GM18508 (cell line): ENCODE measurements around the gene TAF1C.

Experiments
- ATAC-seq: cut with Tn5 transposase; IDR thresholded peaks from one replicate; pipeline ENCODE4 v1.9.1; 2021; ENCODE audit warnings: moderate number of reproducible peaks; ENCODE audit not compliant: insufficient read depth, unreplicated experiment

Gene TAF1C

DNA sequence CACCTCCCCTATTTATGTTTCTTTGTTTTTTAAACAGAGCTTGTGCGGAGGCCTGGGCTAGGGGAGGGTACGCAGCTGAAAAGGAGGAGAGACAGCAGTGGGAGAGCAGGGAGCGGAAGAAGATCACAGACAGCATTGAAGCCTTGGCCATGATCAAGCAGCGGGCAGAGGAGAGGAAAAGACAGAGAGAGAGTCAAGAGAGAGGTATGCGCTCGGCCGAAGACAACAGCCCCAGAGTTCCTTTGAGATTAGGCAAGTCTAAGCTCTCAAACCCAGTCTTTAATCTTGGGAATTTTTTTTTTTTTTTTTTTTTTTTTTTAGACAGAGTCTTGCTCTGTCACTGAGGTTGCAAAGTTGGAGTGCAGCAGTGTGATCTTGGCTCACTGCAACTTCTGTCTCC, 21.1 kb downstream of the TAF1C start:
- no peak for ATAC-seq

DNA sequence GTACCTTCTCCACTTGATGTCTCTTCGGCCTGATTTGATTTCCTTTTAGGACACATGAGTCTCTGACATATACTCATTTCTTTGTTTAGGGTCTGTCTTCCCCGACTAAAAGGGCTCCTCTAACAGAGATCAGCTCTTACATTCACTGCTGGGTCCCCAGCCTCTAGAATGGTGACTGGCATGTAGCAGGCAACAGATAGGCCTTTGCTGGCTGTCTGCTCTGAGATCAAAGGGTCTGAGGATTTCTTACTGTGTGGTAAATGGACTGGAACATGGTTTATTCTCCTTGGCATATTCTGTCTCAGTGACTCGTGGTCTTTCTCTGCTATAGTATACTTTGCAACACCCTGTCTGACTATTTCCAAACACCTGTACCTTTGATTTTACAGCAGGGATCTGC, 25.1 kb downstream of the TAF1C start:
- no peak for ATAC-seq

DNA sequence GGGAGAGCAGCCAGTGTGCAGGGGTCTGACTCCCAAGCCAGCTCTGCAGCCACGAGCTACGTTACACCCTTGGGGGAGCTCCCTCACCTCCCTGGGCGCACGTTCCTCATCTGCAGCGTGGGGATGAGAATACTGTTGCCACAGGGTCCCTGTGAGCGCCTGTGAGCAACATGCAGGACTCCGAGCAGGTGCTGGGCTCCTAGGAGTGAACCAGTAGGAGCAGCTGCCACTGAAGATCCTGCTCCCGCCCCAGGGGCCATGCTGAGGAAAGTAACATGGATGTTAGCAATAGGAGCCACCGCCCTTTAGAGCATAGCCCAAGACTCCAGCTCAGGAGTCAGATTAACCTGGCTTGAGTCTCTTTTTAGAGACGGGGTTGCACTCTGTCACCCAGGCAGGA, 25.8 kb downstream of the TAF1C start:
- ATAC-seq: no peak

DNA sequence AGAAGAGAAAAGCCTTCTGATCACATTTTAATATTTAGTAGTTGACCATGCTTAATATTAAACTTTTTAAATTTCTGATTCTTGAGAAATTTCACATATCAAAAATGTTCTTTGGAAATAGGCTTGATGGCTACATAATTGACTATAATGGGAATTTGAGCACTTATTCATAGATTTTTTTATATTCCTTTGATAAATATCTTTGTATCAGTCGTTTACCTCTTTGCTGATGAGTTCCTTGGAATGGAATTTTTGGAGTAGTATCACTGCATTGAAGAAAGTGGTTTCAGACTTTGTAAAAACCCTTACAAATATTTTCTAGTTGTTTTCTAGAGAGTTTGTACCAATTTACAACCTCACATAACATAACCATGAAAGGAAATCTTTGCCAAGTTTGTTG, 27.1 kb downstream of the TAF1C start:
- no peak for ATAC-seq

DNA sequence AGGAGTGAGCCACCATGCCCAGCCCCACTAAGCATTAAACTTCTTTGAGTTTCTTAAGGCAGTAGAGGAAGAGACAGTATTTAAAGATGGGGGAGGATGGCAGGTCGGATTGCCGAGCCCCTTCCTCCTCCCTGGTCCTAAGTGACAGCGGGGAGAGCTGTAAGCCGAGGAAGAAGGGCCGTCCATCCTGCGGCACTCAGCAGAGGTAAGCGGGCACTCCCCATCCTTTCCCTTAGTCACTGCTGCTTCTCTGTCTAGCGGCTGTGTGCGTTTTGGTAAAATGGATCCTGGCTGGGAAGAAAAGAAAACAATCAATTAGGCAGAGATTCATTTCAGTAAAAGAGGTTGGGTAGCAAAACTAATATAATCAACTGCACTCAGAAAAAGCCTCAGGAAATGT, 27.9 kb downstream of the TAF1C start:
- no peak for ATAC-seq

DNA sequence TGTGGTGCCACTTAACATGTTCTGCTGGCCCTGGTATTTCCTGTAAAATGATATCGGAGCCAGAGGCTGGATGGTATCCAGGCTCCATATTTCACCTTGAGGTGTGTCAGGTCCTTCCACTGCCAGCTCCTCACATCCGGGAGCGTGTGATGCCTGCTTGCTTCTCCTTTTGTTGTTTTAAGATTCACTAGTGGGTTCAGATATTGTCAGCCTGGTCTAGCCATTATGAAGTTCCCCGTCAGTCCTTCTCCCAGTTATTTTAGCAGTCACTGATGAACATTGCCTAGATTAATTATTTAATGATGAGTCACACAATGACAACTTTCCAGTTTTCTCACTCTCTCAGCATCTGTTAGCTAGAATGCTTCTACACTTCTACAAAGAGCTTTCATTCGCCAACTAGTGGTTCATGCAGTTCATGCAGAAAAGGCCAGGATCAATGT, 30.5 kb downstream of the TAF1C start:
- no peak for ATAC-seq

DNA sequence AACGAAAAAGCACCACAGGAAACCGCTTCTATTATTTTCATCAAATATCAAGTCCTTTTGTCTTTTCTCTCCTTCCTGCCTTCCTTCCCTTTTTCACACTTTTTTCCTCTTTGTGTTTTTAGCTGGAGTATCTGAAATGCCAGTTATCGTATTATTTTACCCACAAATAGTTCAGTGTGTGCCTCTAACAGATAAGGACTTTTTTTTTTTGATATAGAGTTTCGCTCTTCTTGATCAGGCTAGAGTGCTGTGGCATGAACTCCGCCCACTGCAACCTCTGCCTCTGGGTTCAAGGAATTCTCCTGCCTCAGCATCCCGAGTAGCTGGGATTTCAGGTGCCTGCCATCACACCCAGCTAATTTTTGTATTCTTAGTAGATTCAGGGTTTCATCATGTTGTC, 31.1 kb downstream of the TAF1C start:
- no peak for ATAC-seq

DNA sequence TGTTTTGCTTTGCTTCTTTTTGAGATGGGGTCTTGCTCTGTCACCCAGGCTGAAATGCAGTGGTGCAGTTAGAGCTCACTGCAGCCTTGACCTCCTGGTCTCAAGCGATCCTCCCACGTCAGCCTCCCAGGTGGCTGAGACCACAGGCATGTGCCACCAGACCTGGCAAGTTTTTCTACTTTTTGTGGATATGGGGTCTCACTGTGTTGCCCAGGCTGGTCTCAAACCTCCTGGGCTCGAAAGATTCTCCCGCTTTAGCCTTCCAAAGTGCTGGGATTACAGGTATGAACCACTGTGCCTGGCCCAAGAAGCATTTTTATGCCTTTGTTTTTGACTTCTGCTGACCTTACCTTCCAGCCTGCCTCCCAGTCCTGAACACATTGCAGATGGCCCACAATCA, 31.6 kb downstream of the TAF1C start:
- no peak for ATAC-seq

DNA sequence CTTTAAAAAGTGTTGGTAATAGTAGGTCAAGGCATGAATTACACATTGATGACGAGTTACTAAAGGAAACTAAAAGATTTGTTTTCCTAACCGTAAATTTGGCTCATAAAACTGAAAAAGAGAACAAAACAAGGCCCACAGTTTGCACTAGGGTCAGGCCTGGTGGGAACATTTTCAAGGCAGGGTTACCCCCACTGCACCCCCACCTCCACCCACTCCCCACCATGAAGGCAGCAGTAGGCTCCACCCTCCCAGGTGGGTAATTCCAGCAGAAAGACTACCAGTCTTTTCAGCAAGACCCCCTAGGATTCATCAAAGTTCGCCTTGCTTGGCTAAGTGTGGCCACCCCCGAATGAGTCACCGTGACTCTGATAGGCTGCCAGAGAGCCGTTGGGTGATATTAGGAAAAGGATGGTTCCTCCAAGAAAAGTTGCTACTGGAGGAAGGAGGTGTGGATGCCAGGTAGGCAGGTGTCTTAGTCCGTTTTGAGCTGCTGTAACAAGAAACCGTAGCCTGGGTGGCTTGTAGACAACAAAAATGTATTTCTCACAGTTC, 33.1 kb downstream of the TAF1C start:
- ATAC-seq: no peak

DNA sequence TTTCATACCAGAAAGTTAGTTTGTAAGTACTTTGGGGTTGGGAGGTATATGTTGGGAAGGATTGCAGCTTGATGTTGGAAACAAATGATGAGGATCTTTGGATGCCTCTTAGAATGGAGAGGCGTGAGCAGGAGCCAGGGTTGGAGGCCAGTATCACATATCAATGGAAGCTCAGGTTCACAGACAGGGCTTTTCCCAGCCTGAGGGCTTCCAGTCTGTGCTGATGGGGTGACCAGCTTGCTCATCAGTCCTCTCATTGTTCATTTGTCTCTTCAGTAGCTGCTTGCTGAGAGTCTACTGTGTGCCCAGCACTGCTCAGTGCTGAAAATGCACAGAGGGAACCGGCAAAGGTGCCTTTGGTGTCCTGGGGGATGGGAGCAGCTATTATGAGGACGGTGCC, 35.9 kb downstream of the TAF1C start:
- no peak for ATAC-seq

DNA sequence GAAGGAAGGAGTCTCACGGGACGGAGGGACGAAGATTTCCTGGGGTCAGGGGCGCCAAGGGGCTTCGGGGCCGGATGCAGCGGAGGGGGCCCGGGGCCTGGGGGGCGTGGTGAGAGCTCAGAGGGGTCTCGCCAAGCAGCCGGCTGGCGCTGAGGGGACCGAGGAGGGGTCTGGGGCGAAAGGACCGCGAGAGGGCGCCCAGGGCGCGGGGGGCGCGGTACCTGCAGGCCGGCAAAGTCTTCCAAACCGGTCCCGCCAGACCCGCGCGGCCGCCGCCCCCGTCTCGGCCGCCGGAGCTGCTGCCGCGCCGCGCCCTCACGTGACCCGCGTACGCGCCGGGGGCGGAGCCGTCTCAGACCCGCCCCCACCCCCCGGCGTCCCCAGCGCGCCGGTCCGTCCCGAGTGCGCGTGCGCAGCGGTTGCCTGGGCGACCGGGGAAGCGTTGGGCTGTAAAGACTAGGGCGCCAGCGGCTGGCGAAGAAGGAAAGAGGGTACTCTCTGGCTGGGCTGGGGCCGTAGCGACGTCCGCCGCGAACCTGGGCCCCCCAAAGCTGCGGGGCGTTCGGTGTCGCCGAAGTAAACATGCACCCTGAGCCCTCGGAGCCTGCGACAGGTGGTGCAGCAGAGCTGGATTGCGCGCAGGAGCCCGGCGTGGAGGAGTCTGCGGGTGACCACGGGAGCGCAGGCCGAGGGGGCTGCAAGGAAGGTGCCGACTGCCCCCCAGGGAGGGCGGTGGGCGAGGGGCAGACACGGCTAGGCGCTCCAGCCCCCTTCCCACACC, 41.8 kb downstream of the TAF1C start, which contains the start of the genes DNAAF1 and HSDL1:
Gene DNAAF1 (plus strand): TSS at position 450 of the 781 bp plus-strand sequence. CDS start 133 bp downstream, at position 583.
Gene HSDL1 (minus strand): TSS at position 319 of the 781 bp plus-strand sequence. CDS start 13,856 bp downstream, outside the sequence.
- no peak for ATAC-seq

DNA sequence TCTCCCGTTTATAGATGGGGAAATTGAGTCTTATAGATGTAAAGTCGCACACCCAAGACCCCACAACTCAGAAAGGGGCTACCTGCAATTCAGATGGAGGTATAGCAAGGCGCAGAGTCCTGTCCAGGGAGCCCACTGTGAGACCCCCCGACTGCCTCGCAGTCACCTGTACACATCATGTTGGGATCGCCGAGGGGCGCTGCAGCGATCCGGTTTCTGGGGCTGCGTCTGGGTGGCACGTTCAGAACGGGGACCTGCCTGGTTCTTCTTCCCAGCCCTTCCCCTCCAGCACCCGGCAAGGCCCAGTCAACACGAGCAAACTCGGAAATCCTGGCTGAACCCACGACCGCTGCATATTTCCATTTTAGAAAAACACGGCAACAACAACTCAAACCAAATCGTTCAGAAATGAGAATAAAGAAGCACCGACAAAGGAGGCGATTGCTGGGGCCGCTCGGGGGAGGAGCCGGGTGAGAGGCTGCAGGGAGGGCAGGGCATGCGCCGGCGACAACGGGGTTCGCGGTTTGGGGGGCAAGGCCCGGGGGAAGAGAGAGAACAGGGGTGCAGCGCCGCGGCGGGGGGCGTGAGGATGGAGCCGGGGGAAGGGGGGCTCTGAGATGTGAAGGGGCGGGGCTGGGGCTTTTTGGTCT, 42.5 kb downstream of the TAF1C start:
- no peak for ATAC-seq

DNA sequence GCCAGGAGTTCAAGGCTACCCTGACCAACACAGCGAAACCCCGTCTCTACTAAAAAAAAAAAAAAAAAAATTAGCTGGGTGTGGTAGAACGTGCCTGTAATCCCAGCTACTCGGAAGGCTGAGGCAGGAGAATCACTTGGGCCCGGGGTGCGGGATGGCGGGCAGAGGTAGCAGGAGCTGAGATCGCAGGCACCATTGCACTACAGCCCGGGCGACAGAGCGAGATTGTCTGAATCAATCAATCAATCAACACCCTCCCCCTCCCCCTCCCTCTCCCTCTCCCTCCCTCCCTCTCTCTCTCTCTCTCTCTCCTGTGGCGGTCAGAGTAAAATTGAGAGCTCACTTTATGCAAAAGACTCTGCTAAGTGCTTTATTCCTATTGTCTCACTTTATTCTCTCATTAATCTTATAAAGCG, 43.1 kb downstream of the TAF1C start:
- no peak for ATAC-seq

DNA sequence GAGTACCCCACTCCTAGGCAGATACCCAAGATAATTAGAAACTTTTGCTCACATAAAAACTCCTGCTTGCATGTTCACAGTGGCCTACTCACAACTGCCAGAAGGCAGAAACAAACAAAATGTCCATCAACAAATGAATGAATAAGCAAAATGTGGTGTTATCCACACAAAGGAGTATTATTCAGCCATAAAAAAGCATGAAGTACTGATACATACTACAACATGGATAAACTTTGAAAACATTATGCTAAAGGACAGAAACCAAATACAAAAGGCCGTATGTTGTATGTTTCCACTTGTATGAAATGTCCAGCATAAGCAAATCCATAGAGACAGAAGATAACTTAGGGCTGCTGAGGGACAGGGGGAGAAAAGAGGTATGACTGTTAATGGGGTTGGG, 43.8 kb downstream of the TAF1C start:
- ATAC-seq: no peak

DNA sequence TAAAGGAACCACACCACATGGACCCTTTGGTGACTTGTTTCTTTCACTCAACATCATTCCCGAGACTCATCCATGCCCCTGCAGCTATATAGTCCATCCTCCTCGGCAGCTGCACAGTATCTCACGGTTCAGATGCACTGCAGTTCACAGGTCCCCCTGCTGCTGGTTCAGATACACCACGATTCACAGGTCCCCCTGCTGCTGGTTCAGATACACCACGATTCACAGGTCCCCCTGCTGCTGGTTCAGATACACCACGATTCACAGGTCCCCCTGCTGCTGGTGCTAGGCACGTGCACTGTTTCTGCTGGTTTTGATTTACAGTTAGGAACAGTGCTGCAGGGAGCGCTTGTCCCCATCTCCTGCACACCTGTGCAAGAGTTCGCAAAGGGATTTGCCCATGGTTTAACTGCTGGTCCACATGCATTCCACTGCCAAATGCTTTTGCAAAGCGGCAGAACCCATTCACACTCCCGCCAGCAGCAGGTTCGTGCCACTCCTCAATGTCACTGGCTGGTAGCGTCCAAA, 45.6 kb downstream of the TAF1C start:
- no peak for ATAC-seq

DNA sequence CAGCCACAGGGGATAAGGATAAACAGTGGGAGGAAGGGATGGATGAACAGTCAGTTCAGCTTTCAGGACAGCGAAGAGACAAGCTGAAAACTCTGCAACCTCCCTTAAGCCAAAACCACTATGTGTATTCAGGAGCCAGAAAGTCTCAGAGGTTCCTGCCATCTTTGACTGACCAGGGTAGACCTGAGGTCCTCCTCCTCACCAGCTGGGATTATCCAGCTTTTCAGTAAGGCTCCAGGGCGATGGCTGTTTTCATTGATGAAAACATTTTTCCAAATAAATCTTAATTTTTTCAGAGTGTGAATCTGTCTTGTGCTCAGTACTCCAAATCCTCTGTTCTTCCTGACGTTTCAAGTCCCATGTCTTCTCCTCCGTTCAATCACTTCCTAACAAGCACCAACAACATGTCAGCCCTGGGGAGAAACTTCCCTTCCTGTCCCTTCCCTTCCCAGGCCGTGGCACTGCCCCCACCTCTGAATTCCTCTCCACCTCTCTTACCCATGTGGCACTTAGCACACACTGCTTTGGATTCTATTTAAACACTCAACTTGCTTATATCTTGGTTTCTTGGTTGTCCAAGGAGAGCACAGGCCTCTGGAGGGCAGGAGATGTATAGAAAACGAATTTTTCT, 47.1 kb downstream of the TAF1C start:
- no peak for ATAC-seq

DNA sequence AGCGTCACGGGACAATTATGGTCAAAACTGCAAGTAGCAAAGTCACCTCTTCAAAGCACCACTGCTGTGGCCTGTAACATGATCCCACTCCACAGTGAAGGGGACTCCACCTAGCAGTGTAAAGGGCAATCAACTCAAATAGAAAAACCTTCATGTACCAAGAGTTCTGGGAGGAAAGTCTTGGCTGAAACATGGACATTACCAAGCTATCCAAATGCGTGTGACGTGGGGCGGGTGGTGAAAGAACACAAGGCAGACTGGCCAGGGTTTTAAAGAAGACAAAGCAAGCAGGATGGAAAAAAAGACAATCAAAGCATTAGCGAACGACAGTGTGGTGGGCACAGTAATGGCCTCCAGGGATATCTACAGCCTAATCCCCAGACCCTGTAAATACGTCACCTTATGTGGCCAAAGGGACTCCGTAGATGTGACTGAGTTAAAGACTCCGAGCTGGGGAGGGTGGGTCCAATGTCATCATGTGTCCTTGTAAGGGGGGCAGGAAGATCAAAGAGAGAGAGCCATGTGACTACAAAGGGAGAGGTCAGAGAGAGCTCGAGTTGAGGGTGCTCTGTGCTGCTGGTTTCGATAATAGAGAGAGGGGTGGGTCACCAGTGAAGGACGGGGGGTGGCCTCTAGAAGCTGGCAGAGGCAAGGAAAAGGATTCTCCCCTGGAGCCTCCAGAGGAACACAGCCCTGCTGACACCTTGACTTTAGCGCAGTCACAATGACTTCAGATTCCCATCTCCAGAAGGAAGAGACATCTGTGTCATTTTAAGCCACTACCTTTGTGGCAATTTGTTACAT, 47.8 kb downstream of the TAF1C start:
- no peak for ATAC-seq

DNA sequence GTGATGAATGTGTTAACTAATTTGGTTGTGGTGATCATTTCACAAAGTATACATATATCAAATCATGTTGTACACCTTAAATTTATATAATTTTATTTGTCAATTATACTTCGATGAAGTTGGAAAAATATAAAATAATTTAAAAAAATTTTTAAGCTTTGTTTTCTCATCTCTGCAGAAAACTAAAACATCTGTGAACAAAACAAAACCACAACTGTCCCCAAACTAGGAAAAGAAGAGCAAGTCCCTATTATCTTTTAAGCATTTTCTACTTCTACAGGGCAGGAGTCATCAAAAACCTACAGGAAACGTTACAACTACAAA, 48.4 kb downstream of the TAF1C start:
- no peak for ATAC-seq

DNA sequence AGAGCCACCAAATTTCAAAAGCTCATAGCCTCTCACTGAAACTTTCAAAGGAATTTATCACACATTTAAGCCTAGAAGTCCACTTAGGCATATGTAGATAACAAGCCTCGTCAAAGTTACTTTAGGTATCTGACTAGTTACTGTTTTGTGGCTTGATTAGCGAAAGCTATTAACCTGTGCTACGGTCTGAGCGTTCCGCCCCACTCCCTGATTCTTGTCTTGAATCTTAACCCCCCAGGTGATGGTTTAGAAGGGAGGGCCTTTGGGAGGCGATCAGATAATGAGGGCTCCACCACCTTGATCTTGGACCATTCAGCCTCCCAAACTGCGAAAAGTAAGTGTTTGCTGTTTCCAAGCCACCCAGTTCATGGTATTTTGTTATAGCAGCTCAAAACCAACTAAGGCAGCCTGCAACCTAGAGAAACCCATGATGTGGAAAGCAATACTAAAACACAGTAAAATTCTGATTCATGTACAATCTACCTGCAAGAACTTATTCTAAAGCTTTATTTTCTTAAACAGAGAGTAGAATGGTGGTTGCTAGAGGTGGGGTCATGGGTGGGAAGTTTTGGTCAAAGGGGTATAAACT, 49.0 kb downstream of the TAF1C start:
- no peak for ATAC-seq

DNA sequence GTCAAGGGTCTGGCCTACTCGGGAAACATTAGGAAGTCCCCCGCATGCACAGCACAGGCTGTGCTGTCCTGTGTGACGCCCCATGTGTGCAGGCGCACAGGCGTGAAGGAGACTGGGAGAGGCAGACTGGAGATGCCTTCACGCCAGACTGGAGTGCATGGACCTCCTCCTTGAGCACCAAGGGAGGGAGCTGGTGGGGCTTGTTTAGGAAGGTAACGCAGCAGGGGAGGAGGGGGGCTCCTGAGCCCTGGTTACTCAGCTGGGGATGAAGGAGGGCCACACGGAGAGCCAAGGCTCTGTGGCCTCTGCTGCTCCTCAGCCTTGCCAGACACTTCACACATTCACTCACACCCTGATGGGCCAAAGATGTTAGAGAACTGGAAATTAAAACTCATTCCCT, 49.6 kb downstream of the TAF1C start:
- no peak for ATAC-seq
